Endothelial cell of umbilical vein (primary cell): Measurements from ENCODE around the gene COG5. TPM values are rescaled to one million over a fixed set of nuclear protein-coding genes. Genes with fewer than 3 reads are reported as not detected.

Experiments used
- BruUV-seq: library from RNA; stranded (reverse); fragments of 400-500 nt; replicated peaks from 2 replicates; lab custom pipeline; 2021; lab: Mats Ljungman, UMichigan
- CTCF ChIA-PET: fragments of 300-600, 350-600 bp; sonication (Branson Sonifier 250); formaldehyde crosslinking; loops from one replicate; lab custom pipeline; 2021; ENCODE audit warnings: antibody characterized with exemption, inconsistent platforms; lab: Charles Lee
- POLR2A ChIA-PET: fragments of 300-600, 350-600 bp; sonication (Branson Sonifier 250); formaldehyde crosslinking; loops from one replicate; lab custom pipeline; 2021; ENCODE audit warnings: antibody characterized with exemption, inconsistent platforms; lab: Charles Lee
- DNase-seq: peaks from one replicate; pipeline ENCODE4 v3.0.0-alpha.2; 2011; ENCODE audit warnings: low read depth, low spot score
- FAIRE-seq: peaks from 2 replicates; lab custom pipeline; 2011; peaks lifted over from hg19 to GRCh38; lab: Jason Lieb, UNC
- H2AFZ ChIP-seq: 2 replicates; pipeline ENCODE4 v1.6.0; 2012; ENCODE audit warnings: low read depth, low read length, control low read depth, inconsistent platforms
- H3K27ac ChIP-seq: 2 replicates; pipeline ENCODE4 v1.5.1; 2011; ENCODE audit warnings: low read depth, mild to moderate bottlenecking, control low read depth, low read length, moderate library complexity; ENCODE audit not compliant: insufficient read depth
- H3K27me3 ChIP-seq, 2 experiments: 2 replicates each; pipeline versions ENCODE4 v1.6.0 to v1.6.1; 2011; ENCODE audit warnings: low read length in 2 of 2, mixed read lengths in 1 of 2; ENCODE audit not compliant: control insufficient read depth in 2 of 2, insufficient read depth in 2 of 2
- H3K36me3 ChIP-seq, 2 experiments: 2 replicates in 1 of 2; 3 replicates in 1 of 2; pipeline ENCODE4 v1.5.1; 2011; ENCODE audit warnings: low read length in 2 of 2, mild to moderate bottlenecking in 1 of 2, moderate library complexity in 1 of 2; ENCODE audit not compliant: control insufficient read depth in 2 of 2, insufficient read depth in 2 of 2; ENCODE audit errors: extremely low read depth in 1 of 2
- H3K4me1 ChIP-seq: 3 replicates; pipeline ENCODE4 v1.5.1; 2011; ENCODE audit warnings: mild to moderate bottlenecking, low read length; ENCODE audit not compliant: control insufficient read depth, insufficient read depth; ENCODE audit errors: extremely low read depth
- H3K4me2 ChIP-seq: 2 replicates; pipeline ENCODE4 v1.6.1; 2011; ENCODE audit warnings: low read length, control low read depth, mixed read lengths; ENCODE audit not compliant: insufficient read depth
- H3K4me3 ChIP-seq, 3 experiments: fragments of 200-600 bp in 1 of 3; sonication (generic), shearing (Covaris generic) in 1 of 3; replicated peaks in 1 of 3; 2 replicates each; pipeline ENCODE4 v1.5.1; 2011 to 2016; ENCODE audit warnings: control low read depth in 3 of 3, low read length in 3 of 3, mild to moderate bottlenecking in 2 of 3, inconsistent platforms in 1 of 3, low read depth in 1 of 3, moderate library complexity in 1 of 3; ENCODE audit not compliant: insufficient read depth in 1 of 3
- H3K79me2 ChIP-seq: 2 replicates; pipeline ENCODE4 v1.6.0; 2012; ENCODE audit warnings: low read length, inconsistent platforms; ENCODE audit not compliant: control insufficient read depth, insufficient read depth
- H3K9ac ChIP-seq: replicated peaks from 2 replicates; pipeline ENCODE3; 2011; ENCODE audit warnings: low read length, control low read depth; ENCODE audit not compliant: insufficient read depth; ENCODE audit errors: extremely low read depth
- H3K9me1 ChIP-seq: replicated peaks from 3 replicates; pipeline ENCODE4 v1.6.0; 2011; ENCODE audit warnings: mild to moderate bottlenecking, low read length; ENCODE audit not compliant: control insufficient read depth, insufficient read depth; ENCODE audit errors: extremely low read depth
- H3K9me3 ChIP-seq: replicated peaks from 2 replicates; pipeline ENCODE4 v1.5.1; 2012; ENCODE audit warnings: low read length, inconsistent platforms; ENCODE audit not compliant: control insufficient read depth, insufficient read depth
- H4K20me1 ChIP-seq: replicated peaks from 2 replicates; pipeline ENCODE3; 2011; ENCODE audit warnings: mild to moderate bottlenecking, low read length; ENCODE audit not compliant: control insufficient read depth, insufficient read depth; ENCODE audit errors: extremely low read depth
- EZH2 ChIP-seq: IDR thresholded peaks from 2 replicates; pipeline ENCODE4 v1.6.1; 2012; ENCODE audit warnings: borderline replicate concordance, low read depth, mild to moderate bottlenecking, moderate library complexity, low read length, inconsistent platforms; ENCODE audit not compliant: severe bottlenecking
- FOS ChIP-seq: IDR thresholded peaks from 2 replicates; pipeline ENCODE4 v1.6.1; 2011; ENCODE audit warnings: mild to moderate bottlenecking, low read length, moderate library complexity, borderline replicate concordance; ENCODE audit not compliant: insufficient read depth
- GATA2 ChIP-seq: IDR thresholded peaks from 2 replicates; pipeline ENCODE4 v1.7.0; 2011; ENCODE audit warnings: low read depth, mild to moderate bottlenecking, moderate library complexity, mixed read lengths, low read length; ENCODE audit not compliant: insufficient read length, insufficient read depth
- JUN ChIP-seq: IDR thresholded peaks from 2 replicates; pipeline ENCODE4 v1.6.1; 2011; ENCODE audit warnings: borderline replicate concordance, low read depth; ENCODE audit not compliant: insufficient read length, insufficient read depth
- MAX ChIP-seq: IDR thresholded peaks from 2 replicates; pipeline ENCODE4 v1.6.1; 2011; ENCODE audit not compliant: insufficient read depth, insufficient read length
- MYC ChIP-seq: IDR thresholded peaks from one replicate; pipeline ENCODE4 v1.6.1; 2011; ENCODE audit warnings: mild to moderate bottlenecking, low read depth, low read length
- POLR2A ChIP-seq: IDR thresholded peaks from 2 replicates; pipeline ENCODE4 v1.6.1; 2012; ENCODE audit warnings: low read depth, mild to moderate bottlenecking, control low read depth, low read length
- POLR2AphosphoS5 ChIP-seq: IDR thresholded peaks from 2 replicates; pipeline ENCODE4 v1.6.1; 2012; ENCODE audit warnings: low read depth, mild to moderate bottlenecking, control low read depth, low read length, moderate library complexity; ENCODE audit not compliant: insufficient read depth
- dilution Hi-C: fragments of 300-500 bp; cut with MboI; formaldehyde crosslinking; loops from one replicate; pipeline ENCODE4 v1.15.0; 2019; ENCODE audit warnings: low sequenced_read_pairs; ENCODE audit not compliant: extremely low pct_ligation_motif_present
- intact Hi-C: fragments of 100-400 bp; cut with micrococcal nuclease; formaldehyde crosslinking; loops from one replicate; pipeline ENCODE4 v1.10.0; 2022
- polyA plus RNA-seq, 4 experiments: library from polyadenylated mRNA; depleted of rRNA in 3 of 4; stranded (reverse) in 3 of 4; unstranded in 1 of 4; fragments of >200 nt; gene quantifications; 2 replicates each; pipeline versions ENCODE4 v1.2.1 to v1.2.3, GENCODE V29; 2011 to 2012; ENCODE audit warnings: missing spikeins in 1 of 4
- total RNA-seq: library from RNA; stranded (reverse); gene quantifications from 2 replicates; pipeline ENCODE4 v1.2.3, GENCODE V29; 2021
- TF ChIP-seq, protein P1 (sequence below), 2 donors: IDR thresholded peaks; 1 replicate in 1 of 2; 2 replicates in 1 of 2; pipeline ENCODE4 v1.5.1; 2011; ENCODE audit warnings: low read length in 2 of 2, mild to moderate bottlenecking in 2 of 2, moderate library complexity in 2 of 2, control low read depth in 1 of 2, inconsistent platforms in 1 of 2, low read depth in 1 of 2; ENCODE audit not compliant: insufficient read depth in 1 of 2; ENCODE audit errors: extremely low read depth in 1 of 2

Gene COG5
- total and polyA plus RNA-seq, 2 donors (not counting 3 experiments of a cell fraction or from before 2014, with no cell fraction given), result 18.8 to 45.3 TPM

DNA sequence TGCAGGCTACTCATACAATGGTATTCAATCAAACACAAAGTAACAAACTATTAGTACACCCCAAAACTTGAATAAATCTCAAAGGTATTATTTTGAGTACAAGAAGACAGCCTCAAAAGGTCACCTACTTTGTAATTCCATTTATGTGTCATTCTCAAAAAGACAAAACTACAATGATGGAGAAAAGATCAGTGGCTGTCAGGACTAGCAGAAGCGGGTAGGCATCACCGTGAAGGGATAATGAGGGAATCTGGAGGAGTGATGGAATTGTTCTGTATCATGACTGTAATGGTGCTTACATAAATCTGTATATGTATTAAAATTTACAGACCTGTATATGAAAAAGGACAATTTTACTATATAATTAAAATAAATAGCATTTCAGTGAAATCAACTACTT, 37.0 kb downstream of the COG5 start:
- dilution Hi-C loops (no loop called here), intact Hi-C loops (no loop called here)
- Histone ChIP-seq H3K9me1 (no peaks in the 10 kb centered on the region), H3K4me1 (peaks cover 5% of the 10 kb centered on the region), H3K79me2 (peaks cover 4% of the 10 kb centered on the region), H3K36me3 (peaks cover 0 to 2% of the 10 kb centered on the region in 2 experiments), H3K4me2 (no peak overlapping the region), H2AFZ (no peak overlapping the region), H4K20me1 (no peaks in the 10 kb centered on the region), H3K27me3 (no peaks in the 10 kb centered on the region), H3K4me3 (no peak overlapping the region), H3K9ac (no peak overlapping the region), H3K9me3 (no peaks in the 10 kb centered on the region), H3K27ac (no peak overlapping the region)
- FAIRE-seq (no peak), DNase-seq (no peak)
- CTCF ChIA-PET, result no interaction called here
- TF ChIP-seq JUN (no peak), POLR2A (no peak)
- POLR2A ChIA-PET, result no interaction called here
- no TSS peak for BruUV-seq

- Histone ChIP-seq H3K36me3 (no peaks in the 10 kb centered on the region), H3K4me1 (peaks cover 3% of the 10 kb centered on the region), H4K20me1 (no peaks in the 10 kb centered on the region), H3K79me2 (no peaks in the 10 kb centered on the region), H3K9ac (no peak overlapping the region), H2AFZ (no peak overlapping the region), H3K27me3 (no peaks in the 10 kb centered on the region), H3K4me3 (no peak overlapping the region), H3K27ac (no peak overlapping the region), H3K9me1 (no peaks in the 10 kb centered on the region), H3K4me2 (no peak overlapping the region), H3K9me3 (no peaks in the 10 kb centered on the region)
- intact Hi-C loops (no loop called here), dilution Hi-C loops (no loop called here)
- FAIRE-seq (peak; percentile 43), DNase-seq (peak; percentile 58)
- BruUV-seq, result no TSS peak
- ChIA-PET POLR2A (no interaction called here), CTCF (interaction anchor here (1.0 to 1.2 kb wide), 2 partner anchors 15 to 368 kb away, joined by 3 read pairs; no protein-coding TSS in a partner anchor)
- TF ChIP-seq MYC (no peak), GATA2 (no peak), MAX (no peak), EZH2 (no peak), POLR2AphosphoS5 (no peak), JUN (no peak), FOS (no peak), POLR2A (no peak)
- TF ChIP-seq, protein P1, sequence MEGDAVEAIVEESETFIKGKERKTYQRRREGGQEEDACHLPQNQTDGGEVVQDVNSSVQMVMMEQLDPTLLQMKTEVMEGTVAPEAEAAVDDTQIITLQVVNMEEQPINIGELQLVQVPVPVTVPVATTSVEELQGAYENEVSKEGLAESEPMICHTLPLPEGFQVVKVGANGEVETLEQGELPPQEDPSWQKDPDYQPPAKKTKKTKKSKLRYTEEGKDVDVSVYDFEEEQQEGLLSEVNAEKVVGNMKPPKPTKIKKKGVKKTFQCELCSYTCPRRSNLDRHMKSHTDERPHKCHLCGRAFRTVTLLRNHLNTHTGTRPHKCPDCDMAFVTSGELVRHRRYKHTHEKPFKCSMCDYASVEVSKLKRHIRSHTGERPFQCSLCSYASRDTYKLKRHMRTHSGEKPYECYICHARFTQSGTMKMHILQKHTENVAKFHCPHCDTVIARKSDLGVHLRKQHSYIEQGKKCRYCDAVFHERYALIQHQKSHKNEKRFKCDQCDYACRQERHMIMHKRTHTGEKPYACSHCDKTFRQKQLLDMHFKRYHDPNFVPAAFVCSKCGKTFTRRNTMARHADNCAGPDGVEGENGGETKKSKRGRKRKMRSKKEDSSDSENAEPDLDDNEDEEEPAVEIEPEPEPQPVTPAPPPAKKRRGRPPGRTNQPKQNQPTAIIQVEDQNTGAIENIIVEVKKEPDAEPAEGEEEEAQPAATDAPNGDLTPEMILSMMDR (IDR thresholded peaks at IDR 0.05; ENCODE audit: extremely low read depth in 1 of 2, insufficient read depth in 1 of 2, low read depth in 1 of 2, low read length in 2 of 2), result no peak
Measured at GRCh38 chr7:107506674-107507339, 56.9 kb downstream of the COG5 start.
